COLO668 (cell line): ENCODE results near the gene STC2.

ENCODE experiments used
- DNase-seq: peaks from one replicate; lab custom pipeline; 2025; ENCODE audit not compliant: unreplicated experiment; lab: John Stamatoyannopoulos, UW

Gene STC2

GRCh38 chr5:173268750-173269432, 59.3 kb downstream of the STC2 start:
- DNase-seq = no peak

GRCh38 chr5:173265433-173265832, 62.8 kb downstream of the STC2 start:
- DNase-seq = no peak
